Measurements from ENCODE around the gene HEPACAM2. TPM values are rescaled to one million over a fixed set of nuclear protein-coding genes. Genes with fewer than 3 reads are reported as not detected.
A peak's percentile ranks its signal among the peaks of the same experiment; 100 is the strongest.

HEPACAM2 gene
- total and polyA plus RNA-seq, 11 donors, result not detected

DNA sequence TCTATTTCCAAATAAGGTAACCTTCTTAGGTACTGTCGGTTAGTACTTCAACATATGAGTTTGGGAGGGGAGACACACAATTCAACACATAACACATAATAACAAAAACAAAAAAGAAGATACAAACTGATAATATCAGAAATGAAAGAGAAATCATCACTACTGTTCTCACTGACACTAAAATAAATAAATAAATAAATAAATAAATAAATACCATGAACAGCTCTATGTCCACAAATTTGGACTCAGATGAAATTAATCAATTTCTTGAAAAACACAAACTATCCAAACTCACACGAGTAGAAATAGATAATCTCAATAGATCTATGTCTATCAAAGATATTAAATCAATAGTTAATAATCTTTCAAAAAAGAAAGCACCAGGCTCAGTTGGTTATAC is 53.6 kb downstream of the HEPACAM2 start:
- Histone ChIP-seq H3K27me3 (no peaks in the 10 kb centered on the region), H3K27ac (no peak overlapping the region), H3K9me3 (peaks cover 0 to 31% (median 17%) of the 10 kb centered on the region in 12 donors), H3K4me3 (no peak overlapping the region), H3K36me3 (no peaks in the 10 kb centered on the region), H3K4me1 (no peaks in the 10 kb centered on the region)
- intact Hi-C loops (cut with DNase I), result no loop called here
- TF ChIP-seq, protein P1, sequence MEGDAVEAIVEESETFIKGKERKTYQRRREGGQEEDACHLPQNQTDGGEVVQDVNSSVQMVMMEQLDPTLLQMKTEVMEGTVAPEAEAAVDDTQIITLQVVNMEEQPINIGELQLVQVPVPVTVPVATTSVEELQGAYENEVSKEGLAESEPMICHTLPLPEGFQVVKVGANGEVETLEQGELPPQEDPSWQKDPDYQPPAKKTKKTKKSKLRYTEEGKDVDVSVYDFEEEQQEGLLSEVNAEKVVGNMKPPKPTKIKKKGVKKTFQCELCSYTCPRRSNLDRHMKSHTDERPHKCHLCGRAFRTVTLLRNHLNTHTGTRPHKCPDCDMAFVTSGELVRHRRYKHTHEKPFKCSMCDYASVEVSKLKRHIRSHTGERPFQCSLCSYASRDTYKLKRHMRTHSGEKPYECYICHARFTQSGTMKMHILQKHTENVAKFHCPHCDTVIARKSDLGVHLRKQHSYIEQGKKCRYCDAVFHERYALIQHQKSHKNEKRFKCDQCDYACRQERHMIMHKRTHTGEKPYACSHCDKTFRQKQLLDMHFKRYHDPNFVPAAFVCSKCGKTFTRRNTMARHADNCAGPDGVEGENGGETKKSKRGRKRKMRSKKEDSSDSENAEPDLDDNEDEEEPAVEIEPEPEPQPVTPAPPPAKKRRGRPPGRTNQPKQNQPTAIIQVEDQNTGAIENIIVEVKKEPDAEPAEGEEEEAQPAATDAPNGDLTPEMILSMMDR (IDR thresholded peaks at IDR 0.05), result no peak
- TF ChIP-seq POLR2A (IDR thresholded peaks at IDR 0.05), result no peak
- no peak for ATAC-seq
- WGBS, 4 donors, result 54 to 63% (median 59%) methylated on average over 2 of the region's 2 CpGs
- no peak for DNase-seq

GRCh38 chr7:93171606-93172226 is 54.6 kb downstream of the HEPACAM2 start:
- Histone ChIP-seq H3K27ac (no peak overlapping the region), H3K36me3 (no peaks in the 10 kb centered on the region), H3K4me1 (no peaks in the 10 kb centered on the region), H3K9me3 (peaks cover 0 to 33% (median 17%) of the 10 kb centered on the region in 12 donors), H3K4me3 (no peak overlapping the region), H3K27me3 (no peaks in the 10 kb centered on the region)
- DNase-seq (no peak), ATAC-seq (no peak)
- intact Hi-C loops (cut with DNase I), result no loop called here
- no peak for TF ChIP-seq POLR2A (IDR thresholded peaks at IDR 0.05)
- TF ChIP-seq, protein P1 (IDR thresholded peaks at IDR 0.05), result no peak
- WGBS, 4 donors, result 43 to 55% (median 50%) methylated on average over 2 of the region's 2 CpGs

- ATAC-seq, result no peak
- no peaks in the 10 kb centered on the region for H3K4me1 ChIP-seq
- DNase-seq, result no peak
- no peaks in the 10 kb centered on the region for H3K36me3 ChIP-seq
- H3K4me3 ChIP-seq, result peak overlapping the region in 1 of 12 donors; percentile 10
- no peaks in the 10 kb centered on the region for H3K27me3 ChIP-seq
- intact Hi-C loops (cut with DNase I), result no loop called here
- WGBS, 4 donors, result 81 to 90% (median 88%) methylated on average over 1 of the region's 1 CpG
- peaks cover 0 to 13% (median 0%) of the 10 kb centered on the region in 12 donors for H3K9me3 ChIP-seq
- TF ChIP-seq, protein P1 (IDR thresholded peaks at IDR 0.05), result no peak
- TF ChIP-seq POLR2A (IDR thresholded peaks at IDR 0.05), result no peak
- no peak overlapping the region for H3K27ac ChIP-seq
These were observed 60.8 kb downstream of the HEPACAM2 start for GRCh38 chr7:93165447-93165846.

DNA sequence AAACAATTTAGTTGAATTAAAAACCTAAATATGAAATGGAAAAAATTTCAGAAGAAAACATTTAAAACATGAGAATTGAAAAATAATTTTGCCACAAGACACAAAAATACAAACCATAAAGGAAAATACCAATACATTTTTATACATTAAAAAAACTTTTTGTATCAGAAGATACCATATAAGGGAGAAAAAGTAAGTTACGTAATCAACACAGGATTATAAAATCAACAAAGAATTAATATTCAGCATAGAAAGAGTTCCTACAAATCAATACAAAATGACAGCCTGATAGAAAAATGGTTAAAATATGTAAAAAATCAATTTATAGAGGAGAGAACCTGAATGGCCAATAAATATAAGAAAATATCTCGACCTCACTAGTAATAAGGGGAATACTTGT is 61.5 kb downstream of the HEPACAM2 start:
- 66 to 85% (median 84%) methylated on average over 2 of the region's 2 CpGs for WGBS, 4 donors
- TF ChIP-seq POLR2A (IDR thresholded peaks at IDR 0.05), result no peak
- TF ChIP-seq, protein P1 (IDR thresholded peaks at IDR 0.05), result no peak
- H3K9me3 ChIP-seq, result peaks cover 0 to 13% (median 0%) of the 10 kb centered on the region in 12 donors
- no peak for ATAC-seq
- H3K4me3 ChIP-seq, result no peak overlapping the region
- no peaks in the 10 kb centered on the region for H3K4me1 ChIP-seq
- no peaks in the 10 kb centered on the region for H3K27me3 ChIP-seq
- no peaks in the 10 kb centered on the region for H3K36me3 ChIP-seq
- no peak for DNase-seq
- no peak overlapping the region for H3K27ac ChIP-seq
- intact Hi-C loops (cut with DNase I), result no loop called here
